22Rv1 (cell line): ENCODE results near the gene SHC2.

Experiments used
- H3K27ac ChIP-seq: fragments of 450-650 bp; 2 replicates; pipeline ENCODE4 v1.5.1; 2017
- CTCF ChIP-seq: fragments of 450-650 bp; IDR thresholded peaks from 2 replicates; pipeline ENCODE4 v1.5.1; 2017; ENCODE audit warnings: mild to moderate bottlenecking
- ZFX ChIP-seq: fragments of 450-650 bp; IDR thresholded peaks from 2 replicates; pipeline ENCODE4 v1.6.1; 2017; ENCODE audit warnings: antibody characterized with exemption, borderline replicate concordance

SHC2 gene

DNA sequence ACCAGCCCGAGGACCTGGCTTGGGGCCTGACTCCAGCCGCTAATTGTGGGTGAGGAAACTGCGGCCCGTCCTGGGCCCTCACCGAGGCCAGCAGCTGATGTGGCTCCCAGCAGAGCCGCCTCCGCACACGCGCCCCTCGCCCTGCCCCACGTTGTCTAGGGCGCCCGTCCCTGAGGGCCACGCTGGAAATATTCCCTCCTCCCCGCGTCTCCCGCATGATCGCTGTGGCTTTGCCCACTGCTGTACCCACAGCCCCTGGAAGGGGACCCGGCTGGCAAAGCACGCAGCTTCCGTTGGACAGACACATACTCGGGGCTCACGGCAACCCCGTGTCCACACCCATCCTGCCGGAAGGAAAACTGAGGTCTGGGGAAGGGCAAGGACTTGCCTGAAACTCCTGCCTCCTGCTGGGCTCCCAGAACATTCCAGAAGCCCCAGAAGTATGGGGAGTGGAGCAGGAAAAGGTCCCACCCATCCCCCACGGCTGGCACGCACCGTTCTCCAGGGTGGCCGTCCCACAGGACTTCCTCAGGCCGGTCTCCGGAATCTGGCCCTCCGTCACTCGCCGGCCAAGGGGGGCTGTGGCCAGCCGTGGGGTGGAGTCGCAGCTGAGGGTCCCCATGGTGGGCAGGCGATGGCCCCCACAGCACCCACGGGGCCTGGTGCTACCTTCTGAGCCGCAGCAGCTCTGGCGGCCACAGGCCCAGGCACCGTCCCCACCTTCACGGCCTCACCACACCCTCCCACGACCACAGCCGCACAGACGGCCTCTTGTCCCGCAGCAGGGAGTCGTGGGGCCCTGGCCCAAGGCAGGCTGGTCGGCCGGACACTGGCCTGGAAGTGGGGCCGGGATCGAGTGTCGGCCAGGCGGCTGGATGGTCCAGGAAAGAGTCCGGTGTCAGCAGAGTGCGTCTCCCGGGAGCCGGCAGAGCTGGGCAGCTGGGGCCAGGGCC lies 13.6 kb upstream of the SHC2 start:
- no peak overlapping the region for H3K27ac ChIP-seq
- no peak for TF ChIP-seq ZFX
- no peak for TF ChIP-seq CTCF

- no peak for TF ChIP-seq ZFX
- no peak for TF ChIP-seq CTCF
- H3K27ac ChIP-seq, result no peak overlapping the region
Observed at GRCh38 chr19:472005-472858, 11.4 kb upstream of the SHC2 start.

DNA sequence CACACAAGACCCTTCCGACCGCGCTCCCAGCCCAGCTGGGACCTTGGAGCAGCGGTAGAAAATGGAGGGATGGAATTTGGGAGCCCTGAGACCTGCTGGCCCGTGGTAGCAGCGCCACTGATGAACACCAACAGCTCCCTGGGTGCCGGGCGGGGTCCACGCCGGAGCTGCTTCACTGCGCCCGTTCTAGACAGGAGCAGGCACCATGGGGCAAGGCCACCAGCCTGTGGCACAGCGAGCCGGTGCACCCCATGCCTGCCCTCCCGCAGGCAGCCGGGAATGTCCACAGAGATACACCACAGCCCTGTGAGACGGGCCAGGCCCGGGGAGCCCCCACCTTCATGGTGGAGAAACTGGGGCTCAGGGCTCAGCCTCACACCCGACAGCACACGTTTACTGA lies 9.9 kb upstream of the SHC2 start:
- H3K27ac ChIP-seq, result no peak overlapping the region
- no peak for TF ChIP-seq ZFX
- TF ChIP-seq CTCF, result no peak

GRCh38 chr19:469833-470232 lies 9.0 kb upstream of the SHC2 start:
- TF ChIP-seq CTCF (no peak), ZFX (no peak)
- H3K27ac ChIP-seq, result no peak overlapping the region

DNA sequence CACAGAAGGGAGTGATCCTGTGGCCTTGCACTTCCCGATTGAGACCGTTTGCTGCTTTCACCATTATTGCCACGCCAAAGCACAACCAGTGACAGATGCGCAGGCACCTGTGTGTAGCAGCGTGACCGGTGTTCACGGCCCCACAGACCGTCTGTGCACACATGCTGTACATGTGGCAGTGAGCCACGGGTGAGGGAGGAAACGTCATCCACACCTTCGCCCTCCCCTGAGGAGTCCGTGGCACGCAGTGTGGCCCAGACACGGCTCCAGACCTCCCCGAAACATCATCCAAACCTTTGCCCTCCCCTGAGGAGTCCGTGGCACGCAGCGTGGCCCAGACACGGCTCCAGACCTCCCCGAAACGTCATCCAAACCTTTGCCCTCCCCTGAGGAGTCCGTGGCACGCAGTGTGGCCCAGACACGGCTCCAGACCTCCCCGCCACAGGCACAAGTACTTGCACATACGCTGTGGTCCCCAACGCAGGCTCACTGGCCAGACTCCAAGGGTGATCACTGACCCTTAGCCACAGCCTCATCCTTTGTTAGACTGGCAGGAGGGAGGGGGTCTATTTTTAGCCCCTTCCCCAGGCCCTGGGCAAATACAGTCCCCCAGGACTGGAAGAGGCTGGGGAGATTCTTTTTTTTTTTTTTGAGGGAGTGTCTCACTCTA lies 7.9 kb upstream of the SHC2 start:
- TF ChIP-seq CTCF (no peak), ZFX (no peak)
- H3K27ac ChIP-seq, result no peak overlapping the region

DNA sequence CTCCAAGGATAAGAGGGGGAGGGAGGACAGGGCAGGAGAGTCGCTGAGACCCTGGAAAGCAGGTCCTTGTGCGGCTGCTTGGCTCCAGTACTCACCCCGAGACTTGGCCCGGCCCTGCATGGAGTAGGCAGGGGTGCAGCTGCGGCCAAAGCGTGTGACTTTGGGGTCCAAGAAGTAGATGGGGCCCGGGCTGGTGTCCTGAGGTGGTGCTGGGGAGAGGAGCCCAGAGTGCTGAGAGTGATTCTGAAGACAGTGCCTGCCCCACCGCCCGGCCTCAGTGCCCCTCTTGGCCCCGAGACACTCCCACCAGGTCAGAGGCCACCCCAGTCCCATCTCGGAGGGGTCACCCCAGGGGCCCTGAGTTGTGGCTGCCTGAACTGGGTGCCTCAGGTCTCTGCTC lies 6.7 kb upstream of the SHC2 start:
- TF ChIP-seq ZFX, result no peak
- no peak for TF ChIP-seq CTCF
- H3K27ac ChIP-seq, result no peak overlapping the region
